GM12878 (cell line): ENCODE measurements around the gene FICD. TPM values are rescaled to one million over a fixed set of nuclear protein-coding genes. Genes with fewer than 3 reads are reported as not detected.

ENCODE experiments used
- CBX3 ChIP-seq: fragments of 200-600 bp; sonication (generic); IDR thresholded peaks from 2 replicates; pipeline ENCODE4 v1.6.1; 2016; ENCODE audit warnings: low read depth, borderline replicate concordance
- CEBPB ChIP-seq, 2 experiments: fragments of 150-350 bp in 1 of 2; IDR thresholded peaks; 2 replicates each; pipeline ENCODE4 v1.6.1; 2012 to 2014; ENCODE audit warnings: low read depth in 2 of 2, low read length in 2 of 2, borderline replicate concordance in 1 of 2, inconsistent platforms in 1 of 2
- EP300 ChIP-seq, 2 experiments: fragments of 150-350 bp in 1 of 2; IDR thresholded peaks; 2 replicates each; pipeline ENCODE4 v1.6.1; 2011 to 2012; ENCODE audit warnings: low read depth in 2 of 2, low read length in 2 of 2, borderline replicate concordance in 1 of 2, improper control_type of control experiment in 1 of 2, inconsistent platforms in 1 of 2; ENCODE audit not compliant: control insufficient read depth in 1 of 2
- FOS ChIP-seq: IDR thresholded peaks from 3 replicates; pipeline ENCODE4 v1.6.1; 2011; ENCODE audit warnings: borderline replicate concordance; ENCODE audit not compliant: insufficient read length; ENCODE audit errors: extremely low read depth
- FOXK2 ChIP-seq: fragments of 450-650 bp; IDR thresholded peaks from 2 replicates; pipeline ENCODE4 v1.6.1; 2017; ENCODE audit warnings: mild to moderate bottlenecking, moderate library complexity
- KLF5 ChIP-seq: fragments of 450-650 bp; IDR thresholded peaks from 2 replicates; pipeline ENCODE4 v1.6.1; 2014; ENCODE audit warnings: mild to moderate bottlenecking; ENCODE audit not compliant: partially characterized antibody
- LARP7 ChIP-seq: fragments of 450-650 bp; IDR thresholded peaks from 2 replicates; pipeline ENCODE4 v1.6.1; 2017; ENCODE audit warnings: mild to moderate bottlenecking
- PML ChIP-seq: IDR thresholded peaks from 2 replicates; pipeline ENCODE4 v1.6.1; 2012; ENCODE audit warnings: low read length, inconsistent platforms
- RUNX3 ChIP-seq: IDR thresholded peaks from 2 replicates; pipeline ENCODE4 v1.6.1; 2012; ENCODE audit warnings: low read length, inconsistent platforms
- SP1 ChIP-seq: IDR thresholded peaks from one replicate; pipeline ENCODE4 v1.6.1; 2011; ENCODE audit warnings: low read depth, low read length
- SUPT20H ChIP-seq: IDR thresholded peaks from 2 replicates; pipeline ENCODE4 v1.6.1; 2011; ENCODE audit warnings: low read depth, mild to moderate bottlenecking, low read length, moderate library complexity, borderline replicate concordance; ENCODE audit not compliant: control insufficient read depth
- polyA plus RNA-seq, 11 experiments: library from polyadenylated mRNA; depleted of rRNA in 4 of 11; unstranded in 6 of 11; stranded (reverse) in 5 of 11; fragments of >200 nt; fragmentation: Nextera tagmentation in 4 of 11; fragmentation: Illumina TruSeq in 1 of 11; extraction: Ambion mirVana in 4 of 11; extraction: Trizol in 1 of 11; gene quantifications; 1 replicate in 1 of 11; 2 replicates in 10 of 11; pipeline versions ENCODE4 v1.2.1 to v1.2.3, GENCODE V29; 2011 to 2016; ENCODE audit warnings: inconsistent platforms in 2 of 11, missing spikeins in 2 of 11, low read depth in 1 of 11
- total RNA-seq, 4 experiments: library from RNA; depleted of rRNA in 3 of 4; stranded (reverse); fragments of >200 nt in 3 of 4; fragmentation: Illumina TruSeq in 1 of 4; extraction: Trizol in 1 of 4; gene quantifications; 2 replicates each; pipeline versions ENCODE4 v1.2.1 to v1.2.3, GENCODE V29; 2013 to 2021
- TF ChIP-seq, protein P1 (sequence below): IDR thresholded peaks from 2 replicates; pipeline ENCODE4 v1.6.1; 2011; ENCODE audit warnings: low read depth, low read length, improper control_type of control experiment, borderline replicate concordance
- TF ChIP-seq, protein P2 (sequence below): IDR thresholded peaks from 2 replicates; pipeline ENCODE4 v1.6.1; 2011; ENCODE audit warnings: borderline replicate concordance, low read depth, mild to moderate bottlenecking, moderate library complexity, mixed read lengths, low read length; ENCODE audit not compliant: insufficient read depth; ENCODE audit errors: extremely low read length
- TF ChIP-seq, protein P3 (sequence below): fragments of 450-650 bp; IDR thresholded peaks from 2 replicates; pipeline ENCODE4 v1.6.1; 2017; ENCODE audit warnings: mild to moderate bottlenecking, moderate library complexity
- TF ChIP-seq, protein P4 (sequence below): fragments of 450-650 bp; IDR thresholded peaks from 2 replicates; pipeline ENCODE4 v1.6.1; 2017; ENCODE audit warnings: low read depth, mild to moderate bottlenecking, moderate library complexity
- TF ChIP-seq, protein P5 (sequence below): fragments of 450-650 bp; IDR thresholded peaks from 2 replicates; pipeline ENCODE4 v1.6.1; 2017; ENCODE audit warnings: antibody characterized with exemption, mild to moderate bottlenecking, moderate library complexity

Gene FICD
- total and polyA plus RNA-seq, 10 of the 15 experiments (the other 5 are each of a cell fraction or from before 2014, with no cell fraction given) = 1.1 to 9.4 (median 4.3) TPM

DNA sequence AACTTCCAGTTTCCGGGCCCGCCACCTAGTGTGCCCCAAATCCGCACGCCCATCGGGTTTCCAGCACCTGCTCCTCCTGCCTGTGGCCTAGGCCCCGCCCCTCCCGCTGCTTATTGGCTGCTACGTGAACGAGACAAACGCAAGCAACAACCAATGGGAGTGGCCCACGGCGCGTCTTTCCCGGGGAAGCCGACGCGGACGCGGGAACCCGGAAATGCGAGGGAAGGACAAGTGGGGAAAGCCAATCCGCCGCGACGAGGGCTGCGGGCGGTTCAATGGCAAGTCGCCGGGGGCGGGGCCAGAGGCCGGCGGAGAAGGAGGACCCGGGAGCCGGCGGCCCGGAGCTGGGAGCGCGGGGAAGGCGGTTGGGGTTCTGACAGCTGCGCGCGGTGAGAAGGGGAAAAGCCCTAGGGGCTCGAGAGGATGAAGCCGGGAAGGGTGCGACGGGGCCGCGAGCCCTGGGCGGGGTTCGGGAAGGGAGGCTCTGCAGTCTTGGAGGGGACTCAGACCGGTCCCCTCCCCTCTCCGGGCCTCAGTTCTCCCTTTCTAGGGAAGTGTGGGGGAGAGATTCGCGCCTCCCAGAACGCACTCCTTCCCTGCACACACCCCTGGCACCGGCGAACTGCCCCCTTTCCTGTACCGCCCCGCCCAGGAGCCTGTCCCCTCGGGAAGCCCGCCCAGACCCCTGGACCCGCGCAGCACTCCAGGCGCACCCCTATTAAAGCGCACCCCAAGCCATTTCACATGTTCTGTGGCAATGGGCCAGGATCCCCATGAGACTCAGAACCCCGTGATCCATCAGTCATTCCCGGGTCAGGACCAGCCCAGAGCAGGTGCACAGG, at the start of gene FICD (continued):
- TF ChIP-seq, protein P1, sequence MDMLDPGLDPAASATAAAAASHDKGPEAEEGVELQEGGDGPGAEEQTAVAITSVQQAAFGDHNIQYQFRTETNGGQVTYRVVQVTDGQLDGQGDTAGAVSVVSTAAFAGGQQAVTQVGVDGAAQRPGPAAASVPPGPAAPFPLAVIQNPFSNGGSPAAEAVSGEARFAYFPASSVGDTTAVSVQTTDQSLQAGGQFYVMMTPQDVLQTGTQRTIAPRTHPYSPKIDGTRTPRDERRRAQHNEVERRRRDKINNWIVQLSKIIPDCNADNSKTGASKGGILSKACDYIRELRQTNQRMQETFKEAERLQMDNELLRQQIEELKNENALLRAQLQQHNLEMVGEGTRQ = no peak
- TF ChIP-seq KLF5 = no peak
- no peak for TF ChIP-seq SUPT20H
- TF ChIP-seq, protein P2, sequence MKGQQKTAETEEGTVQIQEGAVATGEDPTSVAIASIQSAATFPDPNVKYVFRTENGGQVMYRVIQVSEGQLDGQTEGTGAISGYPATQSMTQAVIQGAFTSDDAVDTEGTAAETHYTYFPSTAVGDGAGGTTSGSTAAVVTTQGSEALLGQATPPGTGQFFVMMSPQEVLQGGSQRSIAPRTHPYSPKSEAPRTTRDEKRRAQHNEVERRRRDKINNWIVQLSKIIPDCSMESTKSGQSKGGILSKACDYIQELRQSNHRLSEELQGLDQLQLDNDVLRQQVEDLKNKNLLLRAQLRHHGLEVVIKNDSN = no peak
- peak; percentile 53 for TF ChIP-seq FOS
- TF ChIP-seq, protein P3, sequence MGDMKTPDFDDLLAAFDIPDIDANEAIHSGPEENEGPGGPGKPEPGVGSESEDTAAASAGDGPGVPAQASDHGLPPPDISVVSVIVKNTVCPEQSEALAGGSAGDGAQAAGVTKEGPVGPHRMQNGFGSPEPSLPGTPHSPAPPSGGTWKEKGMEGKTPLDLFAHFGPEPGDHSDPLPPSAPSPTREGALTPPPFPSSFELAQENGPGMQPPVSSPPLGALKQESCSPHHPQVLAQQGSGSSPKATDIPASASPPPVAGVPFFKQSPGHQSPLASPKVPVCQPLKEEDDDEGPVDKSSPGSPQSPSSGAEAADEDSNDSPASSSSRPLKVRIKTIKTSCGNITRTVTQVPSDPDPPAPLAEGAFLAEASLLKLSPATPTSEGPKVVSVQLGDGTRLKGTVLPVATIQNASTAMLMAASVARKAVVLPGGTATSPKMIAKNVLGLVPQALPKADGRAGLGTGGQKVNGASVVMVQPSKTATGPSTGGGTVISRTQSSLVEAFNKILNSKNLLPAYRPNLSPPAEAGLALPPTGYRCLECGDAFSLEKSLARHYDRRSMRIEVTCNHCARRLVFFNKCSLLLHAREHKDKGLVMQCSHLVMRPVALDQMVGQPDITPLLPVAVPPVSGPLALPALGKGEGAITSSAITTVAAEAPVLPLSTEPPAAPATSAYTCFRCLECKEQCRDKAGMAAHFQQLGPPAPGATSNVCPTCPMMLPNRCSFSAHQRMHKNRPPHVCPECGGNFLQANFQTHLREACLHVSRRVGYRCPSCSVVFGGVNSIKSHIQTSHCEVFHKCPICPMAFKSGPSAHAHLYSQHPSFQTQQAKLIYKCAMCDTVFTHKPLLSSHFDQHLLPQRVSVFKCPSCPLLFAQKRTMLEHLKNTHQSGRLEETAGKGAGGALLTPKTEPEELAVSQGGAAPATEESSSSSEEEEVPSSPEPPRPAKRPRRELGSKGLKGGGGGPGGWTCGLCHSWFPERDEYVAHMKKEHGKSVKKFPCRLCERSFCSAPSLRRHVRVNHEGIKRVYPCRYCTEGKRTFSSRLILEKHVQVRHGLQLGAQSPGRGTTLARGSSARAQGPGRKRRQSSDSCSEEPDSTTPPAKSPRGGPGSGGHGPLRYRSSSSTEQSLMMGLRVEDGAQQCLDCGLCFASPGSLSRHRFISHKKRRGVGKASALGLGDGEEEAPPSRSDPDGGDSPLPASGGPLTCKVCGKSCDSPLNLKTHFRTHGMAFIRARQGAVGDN = no peak
- 0 out of 2 replicates have a peak, but pooled peaks have one; percentile 35 for TF ChIP-seq LARP7
- no peak for TF ChIP-seq CBX3
- no peak for TF ChIP-seq EP300 (IDR thresholded peaks at IDR 0.05; ENCODE audit: borderline replicate concordance in 1 of 2, control insufficient read depth in 1 of 2, low read depth in 2 of 2, low read length in 2 of 2)
- no peak for TF ChIP-seq CEBPB (IDR thresholded peaks at IDR 0.05; ENCODE audit: borderline replicate concordance in 1 of 2, low read depth in 2 of 2, low read length in 2 of 2)
- 0 out of 2 replicates have a peak, but pooled peaks have one; percentile 11 for TF ChIP-seq RUNX3
- peak; percentile 29; the same call in 1 of the 2 replicates for TF ChIP-seq FOXK2
- TF ChIP-seq PML = no peak
- TF ChIP-seq SP1 = peak; percentile 94
- TF ChIP-seq, protein P4, sequence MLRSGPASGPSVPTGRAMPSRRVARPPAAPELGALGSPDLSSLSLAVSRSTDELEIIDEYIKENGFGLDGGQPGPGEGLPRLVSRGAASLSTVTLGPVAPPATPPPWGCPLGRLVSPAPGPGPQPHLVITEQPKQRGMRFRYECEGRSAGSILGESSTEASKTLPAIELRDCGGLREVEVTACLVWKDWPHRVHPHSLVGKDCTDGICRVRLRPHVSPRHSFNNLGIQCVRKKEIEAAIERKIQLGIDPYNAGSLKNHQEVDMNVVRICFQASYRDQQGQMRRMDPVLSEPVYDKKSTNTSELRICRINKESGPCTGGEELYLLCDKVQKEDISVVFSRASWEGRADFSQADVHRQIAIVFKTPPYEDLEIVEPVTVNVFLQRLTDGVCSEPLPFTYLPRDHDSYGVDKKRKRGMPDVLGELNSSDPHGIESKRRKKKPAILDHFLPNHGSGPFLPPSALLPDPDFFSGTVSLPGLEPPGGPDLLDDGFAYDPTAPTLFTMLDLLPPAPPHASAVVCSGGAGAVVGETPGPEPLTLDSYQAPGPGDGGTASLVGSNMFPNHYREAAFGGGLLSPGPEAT = 0 out of 2 replicates have a peak, but pooled peaks have one; percentile 25
- TF ChIP-seq, protein P5, sequence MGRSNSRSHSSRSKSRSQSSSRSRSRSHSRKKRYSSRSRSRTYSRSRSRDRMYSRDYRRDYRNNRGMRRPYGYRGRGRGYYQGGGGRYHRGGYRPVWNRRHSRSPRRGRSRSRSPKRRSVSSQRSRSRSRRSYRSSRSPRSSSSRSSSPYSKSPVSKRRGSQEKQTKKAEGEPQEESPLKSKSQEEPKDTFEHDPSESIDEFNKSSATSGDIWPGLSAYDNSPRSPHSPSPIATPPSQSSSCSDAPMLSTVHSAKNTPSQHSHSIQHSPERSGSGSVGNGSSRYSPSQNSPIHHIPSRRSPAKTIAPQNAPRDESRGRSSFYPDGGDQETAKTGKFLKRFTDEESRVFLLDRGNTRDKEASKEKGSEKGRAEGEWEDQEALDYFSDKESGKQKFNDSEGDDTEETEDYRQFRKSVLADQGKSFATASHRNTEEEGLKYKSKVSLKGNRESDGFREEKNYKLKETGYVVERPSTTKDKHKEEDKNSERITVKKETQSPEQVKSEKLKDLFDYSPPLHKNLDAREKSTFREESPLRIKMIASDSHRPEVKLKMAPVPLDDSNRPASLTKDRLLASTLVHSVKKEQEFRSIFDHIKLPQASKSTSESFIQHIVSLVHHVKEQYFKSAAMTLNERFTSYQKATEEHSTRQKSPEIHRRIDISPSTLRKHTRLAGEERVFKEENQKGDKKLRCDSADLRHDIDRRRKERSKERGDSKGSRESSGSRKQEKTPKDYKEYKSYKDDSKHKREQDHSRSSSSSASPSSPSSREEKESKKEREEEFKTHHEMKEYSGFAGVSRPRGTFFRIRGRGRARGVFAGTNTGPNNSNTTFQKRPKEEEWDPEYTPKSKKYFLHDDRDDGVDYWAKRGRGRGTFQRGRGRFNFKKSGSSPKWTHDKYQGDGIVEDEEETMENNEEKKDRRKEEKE = no peak
